Skeletal muscle cell (primary cell): ENCODE data around the gene MED13L.
"Not testable (repeated sequence)": the region's sequence is repeated elsewhere in the genome, so short reads cannot be mapped to it uniquely, and the experiment has no call there.

Source experiments
- DNase-seq: peaks from one replicate; pipeline ENCODE4 v3.0.0-alpha.2; 2010; ENCODE audit warnings: low read depth
- H3K4me3 ChIP-seq: 2 replicates; pipeline ENCODE4 v1.5.1; 2011; ENCODE audit warnings: low read depth, mild to moderate bottlenecking, control low read depth, low read length, moderate library complexity

Gene MED13L

GRCh38 chr12:116054280-116054679 lies 223.2 kb downstream of the MED13L start:
- no peak for DNase-seq

DNA sequence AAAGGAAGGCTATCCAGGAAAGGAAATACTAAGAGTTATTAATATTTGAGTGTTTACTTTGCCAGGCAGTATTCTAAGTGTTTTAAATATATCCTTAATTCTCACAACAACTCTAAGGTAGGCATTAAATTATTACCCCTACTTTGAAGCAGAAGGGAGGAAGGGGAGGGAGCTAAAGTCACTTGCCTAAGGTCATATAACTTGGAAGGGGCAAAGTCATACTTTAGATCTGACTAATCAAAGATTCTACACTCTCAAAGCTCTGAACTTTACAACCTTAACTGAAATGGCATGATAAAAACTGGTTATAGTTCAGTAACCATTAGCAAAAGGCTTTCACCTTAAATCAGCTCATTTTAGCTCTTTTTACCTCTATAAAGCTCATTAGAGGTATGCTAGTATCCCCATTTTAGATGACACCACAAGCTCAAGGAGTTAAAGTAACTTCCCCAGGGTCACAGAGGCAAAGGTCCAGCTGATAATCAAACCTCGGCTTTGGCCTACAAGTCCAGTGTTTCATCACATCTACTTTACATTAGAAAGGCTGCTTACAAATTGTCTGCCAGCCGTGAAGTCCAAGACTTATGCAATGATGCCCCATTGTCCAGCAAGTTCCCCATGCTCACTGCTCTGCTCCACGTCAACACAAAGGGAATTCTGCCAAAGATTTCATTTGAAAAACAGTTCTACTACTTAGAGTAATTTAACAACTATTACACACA lies 223.9 kb downstream of the MED13L start:
- peak; percentile 84 for DNase-seq

More at GRCh38 chr12:116054280-116054679, 223.2 kb downstream of the MED13L start:
- H3K4me3 ChIP-seq: no peak overlapping the region

GRCh38 chr12:116050275-116050674 lies 227.2 kb downstream of the MED13L start:
- no peak for DNase-seq
- H3K4me3 ChIP-seq: no peak overlapping the region

More for the DNA sequence above, 223.9 kb downstream of the MED13L start:
- H3K4me3 ChIP-seq: no peak overlapping the region

- DNase-seq: no peak
- no peak overlapping the region for H3K4me3 ChIP-seq
Measured at GRCh38 chr12:116048879-116049278, 228.6 kb downstream of the MED13L start.

GRCh38 chr12:116046039-116046438 lies 231.5 kb downstream of the MED13L start:
- DNase-seq: no peak
- no peak overlapping the region for H3K4me3 ChIP-seq

DNA sequence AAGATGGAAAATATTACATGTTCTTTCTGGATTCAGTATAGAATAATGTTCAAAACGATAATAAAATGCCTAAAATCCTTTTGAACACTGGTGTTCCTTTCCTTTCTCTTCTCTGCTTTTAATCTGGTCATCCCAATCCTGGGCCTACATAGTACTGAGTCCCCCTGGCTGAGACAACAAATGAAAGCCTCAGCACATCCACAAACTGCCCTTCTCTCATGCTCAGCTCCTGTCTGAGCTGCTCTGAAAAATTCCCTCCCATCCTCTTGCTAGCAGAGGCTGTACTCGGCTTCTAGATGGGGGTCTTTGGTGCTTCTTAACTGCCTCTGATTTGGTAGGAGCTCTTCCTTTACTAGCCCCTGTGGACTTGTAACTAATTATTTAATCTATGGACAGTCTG lies 232.3 kb downstream of the MED13L start:
- H3K4me3 ChIP-seq: no peak overlapping the region
- DNase-seq: no peak

DNA sequence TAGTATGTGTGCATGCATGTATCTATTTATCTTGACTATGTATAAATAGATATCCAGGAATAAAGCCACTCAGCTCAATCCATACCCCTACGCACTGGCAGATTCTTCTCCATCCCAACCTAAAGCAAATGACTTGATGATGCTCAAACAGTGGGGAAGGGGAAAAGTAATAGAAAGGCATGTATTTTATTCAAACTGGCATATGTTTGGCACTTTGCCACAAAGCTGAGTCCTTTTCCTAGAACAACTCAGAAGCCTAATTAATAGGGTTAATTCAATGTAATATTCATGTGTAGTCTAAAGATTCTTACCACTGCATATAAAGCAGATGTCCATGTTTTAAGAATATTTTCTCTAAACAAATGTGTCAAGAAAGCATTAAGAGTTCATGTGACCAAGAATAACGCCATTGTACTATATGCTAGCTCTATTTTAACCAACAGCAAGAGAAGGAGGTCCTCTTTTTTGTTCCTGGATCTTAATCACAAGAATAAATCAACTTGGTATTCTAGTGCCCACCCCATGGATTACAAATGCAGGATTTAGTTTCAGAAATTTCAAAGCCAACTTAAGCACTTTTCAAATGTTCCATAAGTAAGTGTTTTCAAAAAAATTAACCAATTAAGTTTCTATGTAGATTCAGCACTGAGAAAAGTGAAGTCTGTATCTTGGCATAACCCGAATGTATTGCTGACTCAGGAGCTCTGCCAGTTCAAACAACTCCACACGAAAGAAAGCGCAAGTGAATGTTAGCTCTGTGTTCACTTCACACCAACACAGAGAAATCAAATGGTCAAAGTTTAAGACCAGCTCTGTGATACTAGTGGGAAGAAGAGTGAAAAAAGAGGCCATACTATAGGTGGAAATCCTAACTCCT lies 233.6 kb downstream of the MED13L start:
- no peak for DNase-seq
- H3K4me3 ChIP-seq: no peak overlapping the region

- no peak overlapping the region for H3K4me3 ChIP-seq
- no peak for DNase-seq
Measured at GRCh38 chr12:116040402-116040801, 237.1 kb downstream of the MED13L start.

DNA sequence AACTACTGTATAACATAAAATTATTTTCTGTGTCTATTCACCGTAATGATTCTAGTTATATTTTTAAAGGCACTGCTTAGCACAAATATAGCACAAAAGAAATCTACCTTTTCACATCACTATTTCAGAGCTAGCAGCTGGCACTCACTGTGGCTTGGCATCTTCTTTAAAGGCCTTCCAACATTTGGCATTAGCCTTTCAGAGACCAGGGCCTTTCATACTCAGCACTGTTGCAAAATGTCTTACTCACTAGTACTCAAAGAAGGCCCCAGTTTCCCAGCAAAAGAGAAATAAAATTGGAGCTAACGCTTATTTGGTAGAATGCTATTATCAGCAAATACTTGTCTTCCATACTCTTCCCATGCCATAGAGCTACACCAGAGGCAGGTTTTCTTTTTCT lies 238.4 kb downstream of the MED13L start:
- H3K4me3 ChIP-seq: no peak overlapping the region
- no peak for DNase-seq

DNA sequence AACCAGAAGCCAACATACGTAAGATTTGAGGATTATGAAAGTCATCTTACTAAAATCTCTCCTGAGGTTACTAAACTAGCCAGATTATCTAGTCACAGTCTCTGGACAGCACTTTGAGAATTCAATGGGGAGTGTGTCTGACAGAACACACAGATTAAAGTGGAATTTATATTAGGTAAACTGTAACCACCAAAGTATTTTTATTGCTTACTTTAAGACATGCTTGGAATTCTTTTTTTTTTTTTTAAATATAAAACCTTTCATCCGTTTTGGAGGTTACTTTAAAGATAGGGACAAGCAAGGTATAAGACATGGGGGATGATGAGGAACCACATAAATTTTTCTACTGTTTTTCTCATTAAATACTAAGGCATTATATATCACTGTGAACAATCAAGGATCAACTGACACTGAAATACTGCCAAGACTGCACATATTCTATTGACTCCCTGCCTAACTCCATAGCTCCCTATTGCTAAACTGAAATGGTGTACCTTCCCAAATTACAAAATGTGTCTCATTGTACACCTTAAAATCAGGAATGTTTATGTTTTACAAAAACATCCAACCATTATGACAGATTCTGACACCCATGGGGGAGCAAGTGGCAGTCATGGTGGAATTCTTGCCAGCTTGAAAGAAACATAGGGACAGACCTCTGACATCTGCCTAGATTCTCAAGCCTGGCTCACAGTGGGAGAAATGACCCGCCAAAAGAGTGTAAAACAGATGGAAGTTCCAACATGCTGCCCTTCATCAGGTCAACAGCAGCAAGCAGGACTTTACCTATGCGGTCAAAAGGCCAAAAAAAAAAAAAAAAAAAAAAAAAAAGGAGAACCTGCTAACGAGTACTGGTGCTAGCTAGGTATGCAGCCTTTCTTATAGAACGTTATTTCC lies 239.3 kb downstream of the MED13L start:
- DNase-seq: no peak

GRCh38 chr12:116033765-116034164 lies 243.7 kb downstream of the MED13L start:
- DNase-seq: no peak
- no peak overlapping the region for H3K4me3 ChIP-seq

More for the DNA sequence above, 239.3 kb downstream of the MED13L start:
- H3K4me3 ChIP-seq: no peak overlapping the region

DNA sequence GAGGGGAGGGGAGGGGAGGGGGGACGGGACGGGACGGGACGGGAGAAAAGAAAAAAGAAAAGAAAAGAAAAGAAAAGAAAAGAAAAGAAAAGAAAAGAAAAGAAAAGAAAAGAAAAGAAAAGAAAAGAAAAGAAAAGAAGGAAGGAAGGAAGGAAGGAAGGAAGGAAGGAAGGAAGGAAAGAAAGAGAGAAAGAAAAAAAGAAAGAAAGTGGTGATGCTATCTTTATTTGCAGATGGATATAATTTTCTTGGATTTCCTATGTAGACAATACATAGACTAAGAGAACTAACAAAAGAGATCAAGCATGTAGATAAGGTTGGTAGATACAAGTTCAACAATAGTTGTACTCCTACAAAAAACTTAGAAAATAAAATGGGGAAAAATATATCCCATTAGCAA lies 245.9 kb downstream of the MED13L start:
- not testable (repeated sequence) for DNase-seq, H3K4me3 ChIP-seq

DNA sequence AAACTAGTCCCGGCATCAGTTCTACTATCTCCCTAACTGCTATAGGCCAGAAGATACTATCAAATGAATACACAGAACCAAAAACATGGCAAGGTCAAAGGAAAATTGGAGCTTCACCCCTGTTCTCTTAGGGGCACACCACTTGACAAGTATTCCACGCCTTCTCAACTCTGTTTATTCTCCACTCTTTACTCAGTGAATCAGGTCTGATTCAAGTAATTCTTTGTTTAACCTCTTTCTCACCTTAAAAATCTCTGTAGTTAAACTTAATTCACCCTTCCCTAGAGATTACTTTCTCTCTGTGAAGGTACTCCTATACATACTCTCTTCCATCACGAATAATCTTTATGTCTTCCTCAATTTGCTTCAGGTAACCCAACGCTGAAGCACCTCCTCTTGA lies 248.9 kb downstream of the MED13L start:
- DNase-seq: no peak
- H3K4me3 ChIP-seq: no peak overlapping the region

DNA sequence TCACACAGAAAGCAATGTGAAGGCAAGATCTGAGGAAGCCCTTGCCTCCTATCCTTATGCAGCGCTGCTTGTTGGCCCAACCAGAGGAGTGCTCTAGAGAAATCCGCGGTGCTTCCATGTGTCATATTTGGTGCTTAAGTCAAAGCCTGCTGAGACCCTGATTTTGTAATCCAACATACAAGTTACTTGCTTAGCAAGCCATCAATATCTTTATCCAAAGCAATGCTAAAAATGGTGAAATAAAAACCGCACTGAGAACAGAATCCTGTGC lies 250.0 kb downstream of the MED13L start:
- DNase-seq: no peak
- H3K4me3 ChIP-seq: no peak overlapping the region

- no peak overlapping the region for H3K4me3 ChIP-seq
- no peak for DNase-seq
Measured at GRCh38 chr12:116026768-116027550, 250.5 kb downstream of the MED13L start.

DNA sequence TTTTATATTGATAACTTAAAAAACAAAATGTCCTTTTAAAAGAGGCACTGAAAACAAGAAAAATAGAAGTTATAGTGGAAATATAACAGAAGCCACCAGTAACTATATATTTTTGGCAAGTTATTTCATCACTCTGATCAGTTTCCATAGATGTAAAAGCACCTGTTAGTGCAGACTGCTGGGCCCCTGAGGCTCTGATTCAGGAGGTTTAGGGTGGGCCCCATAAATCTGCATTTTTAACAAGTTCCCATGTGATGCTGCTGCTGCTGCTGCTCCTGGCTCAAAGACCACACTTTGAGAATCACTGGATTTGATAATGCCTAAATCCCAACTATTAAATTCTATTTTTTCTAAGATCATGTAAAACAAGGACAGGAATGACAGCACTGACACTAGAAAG lies 251.1 kb downstream of the MED13L start:
- no peak overlapping the region for H3K4me3 ChIP-seq
- DNase-seq: no peak

DNA sequence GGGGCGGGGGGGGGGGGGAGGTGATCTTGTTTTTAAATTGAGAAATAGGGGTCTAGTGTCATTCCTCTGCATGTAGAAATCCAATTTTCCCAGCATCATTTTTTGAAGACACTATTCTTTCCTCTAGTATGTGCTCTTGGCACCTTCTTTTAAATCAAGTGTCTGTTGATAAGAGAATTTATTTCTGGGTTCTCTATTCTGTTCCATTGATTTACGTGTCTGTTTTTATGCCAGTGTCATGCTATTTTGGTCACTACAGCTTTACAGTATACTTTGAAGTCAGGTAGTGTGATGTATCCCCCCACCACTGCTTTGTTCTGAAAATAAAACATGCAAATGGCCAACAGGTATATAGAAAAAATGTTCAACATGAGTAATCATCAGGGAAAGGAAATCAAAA lies 252.7 kb downstream of the MED13L start:
- DNase-seq: no peak
- no peak overlapping the region for H3K4me3 ChIP-seq

DNA sequence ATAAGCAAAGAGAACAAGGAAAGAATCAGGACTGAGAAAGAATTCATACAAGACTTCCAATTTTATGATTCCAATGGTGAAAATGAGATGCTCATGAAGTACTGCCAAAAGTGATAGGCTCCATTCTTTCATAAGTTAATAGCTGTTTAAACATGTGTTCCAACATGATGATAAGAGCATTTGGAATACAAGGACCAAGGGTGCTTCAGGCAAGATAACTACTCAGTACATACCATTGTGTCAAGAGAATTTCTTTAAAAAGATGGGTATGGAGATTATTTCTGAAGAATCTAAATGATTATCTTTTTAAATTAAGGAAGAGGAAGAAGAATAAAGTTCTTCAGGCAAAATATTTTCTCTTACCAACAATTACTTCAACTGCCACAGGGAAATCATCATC lies 258.1 kb downstream of the MED13L start:
- DNase-seq: no peak
- no peak overlapping the region for H3K4me3 ChIP-seq

DNA sequence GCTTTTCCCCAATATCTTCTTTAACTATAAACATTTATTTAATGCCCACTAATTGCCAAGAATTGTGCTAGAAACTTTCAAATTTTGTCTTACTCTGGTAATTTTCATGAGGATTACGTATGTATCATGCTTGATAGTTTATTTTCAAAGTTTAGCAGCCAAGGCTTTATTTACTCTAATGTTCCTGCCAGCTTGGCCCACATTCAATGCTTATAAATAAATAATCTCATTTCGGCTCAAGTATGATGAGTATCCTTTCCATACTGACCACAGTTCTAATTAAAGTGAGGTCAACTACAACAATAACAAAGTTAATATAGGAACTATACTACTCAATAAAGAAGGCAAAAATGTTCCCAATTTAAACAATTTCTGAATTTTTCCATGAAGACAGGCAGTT lies 259.2 kb downstream of the MED13L start:
- no peak overlapping the region for H3K4me3 ChIP-seq
- DNase-seq: no peak
